ENCODE results near the gene NLGN4X.

Gene NLGN4X

GRCh38 chrX:5842601-5843000, 386.1 kb downstream of the NLGN4X start:
- DNase-seq, result no peak

All from activated naive CD4-positive, alpha-beta T cell treated with anti-CD3 and anti-CD28 coated beads, Interleukin-2, amount 50 U/mL, for 16 hours (primary cell).